ENCODE data around the gene ASMTL.
"Not testable (repeated sequence)": the region's sequence is repeated elsewhere in the genome, so short reads cannot be mapped to it uniquely, and the experiment has no call there.

The ASMTL gene

GRCh38 chrX:1434871-1435240, 17.9 kb downstream of the ASMTL start:
- no peak for DNase-seq (ENCODE audit: low read depth in 2 of 2)

DNA sequence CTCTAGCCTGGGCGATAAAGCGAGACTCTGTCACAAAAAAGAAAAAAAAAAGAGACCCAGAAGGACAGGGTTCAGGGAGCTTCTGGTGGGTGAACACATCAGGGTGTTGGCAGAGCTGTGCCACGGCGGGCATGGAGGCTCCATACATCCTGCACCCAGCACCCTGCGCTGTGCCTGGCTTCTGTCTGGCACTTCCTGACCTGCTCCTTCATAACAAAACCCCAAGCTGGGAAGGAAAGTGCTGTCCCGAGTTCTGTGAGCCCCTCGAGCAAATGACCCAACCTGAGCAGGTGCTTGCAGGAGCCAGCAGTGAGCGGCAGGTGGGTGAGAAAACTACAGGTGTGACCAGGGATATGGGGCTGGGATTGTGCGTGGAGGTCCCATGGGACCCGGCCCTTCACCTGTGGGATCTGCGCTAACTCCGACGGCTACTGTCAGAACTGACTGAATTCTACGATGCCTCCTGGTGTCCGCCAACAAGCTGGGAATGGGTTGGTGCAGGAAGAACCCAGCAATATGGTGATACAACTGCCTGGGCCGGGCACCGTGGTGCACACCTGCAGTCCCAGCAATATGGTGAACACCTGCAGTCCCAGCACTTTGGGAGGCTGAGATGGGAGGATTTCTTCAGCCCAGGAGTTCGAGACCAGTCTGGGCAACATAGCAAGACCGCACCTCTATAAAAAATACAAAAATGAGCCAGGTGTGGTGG, 18.9 kb downstream of the ASMTL start:
- DNase-seq (ENCODE audit: low read depth in 2 of 2) = no peak

GRCh38 chrX:1430451-1430850, 22.3 kb downstream of the ASMTL start:
- no peak for DNase-seq (ENCODE audit: low read depth in 2 of 2)

DNA sequence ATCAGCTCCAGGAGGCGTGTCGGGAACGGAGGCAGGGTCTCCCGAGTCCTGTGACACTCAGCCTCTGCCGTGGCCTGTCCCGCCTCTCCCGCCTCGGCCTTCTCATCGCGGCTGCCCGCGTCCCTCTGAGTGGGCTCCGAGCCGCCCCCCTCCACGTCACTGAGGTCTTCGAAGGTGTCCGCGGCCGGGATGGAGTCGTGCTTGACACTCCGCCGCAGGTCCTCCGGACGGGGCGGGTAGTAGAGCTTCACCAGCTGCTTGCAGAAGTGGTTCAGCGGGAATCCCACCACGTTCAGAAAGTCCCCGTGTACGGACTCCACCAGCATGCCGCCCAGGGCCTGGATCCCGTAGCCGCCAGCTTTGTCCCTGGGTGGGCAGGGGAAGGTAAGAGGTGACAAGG, 25.0 kb downstream of the ASMTL start:
- DNase-seq (ENCODE audit: low read depth in 2 of 2) = no peak

DNA sequence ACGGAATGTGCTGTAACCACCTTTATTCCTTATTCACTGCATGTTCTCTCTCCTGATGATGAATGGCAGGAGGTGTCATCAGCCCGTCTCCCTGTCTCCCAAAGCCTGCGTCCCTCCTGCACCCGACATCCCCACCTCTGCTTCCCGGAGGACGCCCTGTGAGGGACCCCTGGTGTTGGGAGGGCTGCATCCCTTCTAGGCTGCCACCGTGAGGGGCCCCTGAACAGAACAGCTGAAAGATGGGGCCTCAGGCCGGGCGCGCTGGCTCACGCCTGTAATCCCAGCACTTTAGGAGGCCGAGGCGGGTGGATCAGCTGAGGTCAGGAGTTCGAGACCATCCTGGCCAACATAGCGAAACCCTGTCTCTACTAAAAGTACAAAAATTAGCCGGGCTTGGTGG, 26.4 kb downstream of the ASMTL start:
- not testable (repeated sequence) for DNase-seq (ENCODE audit: low read depth in 2 of 2)

DNA sequence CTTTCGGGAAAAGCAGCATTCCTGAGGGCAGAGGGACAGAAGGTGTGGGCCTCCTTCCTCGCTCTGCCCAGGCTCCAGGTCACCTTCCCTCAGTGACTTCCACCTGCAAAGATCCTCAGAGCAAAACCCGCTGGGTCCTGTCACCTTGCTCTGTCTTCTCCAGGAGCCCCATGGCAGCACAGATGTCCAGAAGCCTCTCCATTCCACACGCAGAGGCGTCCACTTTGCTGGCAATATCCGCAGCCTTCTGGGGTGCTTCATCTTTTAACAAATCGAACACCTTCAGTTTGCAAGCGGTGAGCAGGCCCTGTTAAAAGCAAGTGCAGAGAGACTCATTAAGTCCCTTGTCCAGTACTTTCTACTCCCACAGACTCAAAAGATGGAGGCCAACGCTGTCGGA, 27.3 kb downstream of the ASMTL start:
- no peak for DNase-seq (ENCODE audit: low read depth in 2 of 2)

DNA sequence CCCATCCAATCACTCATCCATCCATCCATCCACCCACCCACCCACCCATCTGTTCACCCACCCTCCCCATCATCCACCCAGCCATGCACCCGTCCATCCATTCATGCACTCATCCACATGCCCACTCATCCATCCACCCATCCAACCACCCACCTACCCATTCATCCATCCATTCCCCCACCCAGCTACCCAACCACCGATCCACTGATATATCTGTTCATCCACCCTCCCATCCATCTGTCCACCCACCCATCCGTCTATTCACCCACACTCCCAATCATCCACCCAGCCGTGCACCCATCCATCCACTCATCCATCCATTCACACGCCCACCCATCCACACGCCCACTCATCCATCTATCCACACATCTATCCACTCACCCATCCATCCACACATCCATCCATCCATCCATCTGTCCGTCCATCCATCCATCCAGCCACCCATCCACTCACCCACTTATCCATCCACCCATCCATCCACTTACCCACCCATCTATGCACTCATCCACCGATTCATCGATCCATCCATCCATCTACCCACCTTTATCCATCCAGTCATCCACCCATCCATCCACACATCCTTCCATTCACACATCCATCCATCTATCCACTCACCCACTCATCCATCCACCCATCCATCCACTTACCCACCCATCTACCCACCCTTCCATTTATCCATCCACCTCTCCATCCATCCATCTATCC, 28.4 kb downstream of the ASMTL start:
- no peak for DNase-seq (ENCODE audit: low read depth in 2 of 2)

- no peak for DNase-seq (ENCODE audit: low read depth in 2 of 2)
Observed at GRCh38 chrX:1423215-1423614, 29.5 kb downstream of the ASMTL start.

GRCh38 chrX:1422135-1422465, 30.6 kb downstream of the ASMTL start:
- DNase-seq (ENCODE audit: low read depth in 2 of 2) = no peak

- no peak for DNase-seq (ENCODE audit: low read depth in 2 of 2)
Observed at GRCh38 chrX:1421433-1422134, 31.1 kb downstream of the ASMTL start.

DNA sequence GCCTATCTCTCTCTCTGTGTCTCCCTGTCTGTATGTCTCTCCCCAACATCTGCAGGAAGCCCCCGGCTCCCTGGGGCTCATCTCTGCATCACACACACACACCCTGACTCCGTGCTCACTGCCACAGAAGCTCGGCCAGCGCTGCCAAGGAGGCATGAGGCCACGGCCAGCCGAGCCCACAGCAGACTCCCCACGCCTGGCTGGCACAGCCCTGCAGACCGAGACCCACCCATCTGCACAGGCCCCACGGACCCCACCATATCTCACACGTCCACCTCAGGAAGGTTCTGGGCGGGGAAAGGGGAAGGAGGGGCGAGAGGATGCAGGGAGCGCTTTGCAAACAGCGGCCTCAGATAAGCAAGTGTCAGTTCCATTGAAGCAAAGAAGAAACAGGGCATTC, 32.3 kb downstream of the ASMTL start:
- DNase-seq (ENCODE audit: low read depth in 2 of 2) = no peak

DNA sequence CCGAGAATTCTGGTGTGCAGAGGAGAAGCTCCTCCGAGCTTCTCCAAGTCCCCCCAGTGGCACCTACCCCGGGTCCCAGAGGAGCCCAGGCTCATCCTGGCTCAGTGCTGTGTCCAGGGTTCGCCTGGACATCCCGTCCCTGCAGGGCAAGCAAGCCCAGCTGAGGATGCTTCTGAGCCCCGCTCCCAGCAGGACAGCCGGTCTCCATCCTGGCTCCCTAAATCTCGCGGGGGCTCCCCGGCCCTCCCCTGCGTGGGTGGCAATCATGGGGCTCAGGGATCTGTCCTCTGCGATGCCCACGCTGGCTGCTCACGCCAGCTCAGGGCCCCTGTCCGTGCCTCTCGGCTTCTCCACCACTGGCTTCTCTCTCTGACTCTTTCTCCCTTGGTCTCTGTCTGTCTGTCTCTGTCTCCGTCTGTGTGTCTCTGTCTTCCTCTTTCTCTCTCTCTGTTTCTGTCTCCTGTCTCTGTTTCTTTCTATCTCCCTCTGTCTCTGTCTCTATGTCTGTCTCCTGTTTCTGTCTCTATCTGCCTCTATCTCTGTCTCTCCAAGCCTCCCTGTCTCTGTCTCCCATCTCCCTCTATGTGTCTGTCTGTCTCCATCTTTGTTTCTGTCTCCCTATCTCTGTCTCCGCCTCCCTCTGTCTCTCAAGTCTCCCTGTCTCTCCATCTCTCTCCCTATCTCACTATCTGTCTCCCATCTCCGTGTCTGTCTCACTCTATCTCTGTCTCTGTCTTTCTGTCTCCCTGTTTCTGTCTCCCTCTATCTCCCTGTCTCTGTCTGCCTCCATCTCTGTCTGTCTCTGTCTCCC, 33.0 kb downstream of the ASMTL start:
- no peak for DNase-seq (ENCODE audit: low read depth in 2 of 2)

DNA sequence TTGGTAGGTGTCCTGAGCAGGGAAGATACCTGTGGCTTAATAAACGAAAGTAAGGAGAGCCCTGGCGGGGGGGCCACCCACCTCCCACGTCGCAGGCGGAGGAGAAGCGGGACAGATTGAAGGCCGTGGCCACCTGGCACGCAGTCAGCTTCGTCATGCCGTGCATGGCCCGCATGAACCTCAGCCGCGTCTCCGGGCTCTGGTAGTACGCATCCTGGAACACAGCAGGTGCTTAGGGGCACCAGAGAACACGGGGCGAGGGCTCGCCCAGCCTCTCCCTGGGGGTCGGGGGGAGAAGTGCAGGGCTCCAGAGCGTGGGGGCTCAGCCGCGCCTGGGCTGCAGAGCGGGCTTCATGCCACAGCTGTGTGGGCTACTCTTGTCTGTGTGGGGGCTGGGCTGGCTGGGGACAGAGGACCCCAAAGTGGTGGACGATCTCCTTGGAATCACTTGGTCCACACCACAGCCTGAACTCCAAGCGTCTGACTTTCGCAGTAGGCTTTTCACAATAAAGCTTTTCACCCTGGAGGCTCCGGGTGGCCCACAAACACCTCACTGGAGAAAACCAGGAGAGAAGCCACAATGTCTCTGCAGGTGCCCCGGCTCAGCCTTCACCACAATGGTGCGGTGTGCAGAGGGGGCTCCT, 33.7 kb downstream of the ASMTL start:
- no peak for DNase-seq (ENCODE audit: low read depth in 2 of 2)

DNA sequence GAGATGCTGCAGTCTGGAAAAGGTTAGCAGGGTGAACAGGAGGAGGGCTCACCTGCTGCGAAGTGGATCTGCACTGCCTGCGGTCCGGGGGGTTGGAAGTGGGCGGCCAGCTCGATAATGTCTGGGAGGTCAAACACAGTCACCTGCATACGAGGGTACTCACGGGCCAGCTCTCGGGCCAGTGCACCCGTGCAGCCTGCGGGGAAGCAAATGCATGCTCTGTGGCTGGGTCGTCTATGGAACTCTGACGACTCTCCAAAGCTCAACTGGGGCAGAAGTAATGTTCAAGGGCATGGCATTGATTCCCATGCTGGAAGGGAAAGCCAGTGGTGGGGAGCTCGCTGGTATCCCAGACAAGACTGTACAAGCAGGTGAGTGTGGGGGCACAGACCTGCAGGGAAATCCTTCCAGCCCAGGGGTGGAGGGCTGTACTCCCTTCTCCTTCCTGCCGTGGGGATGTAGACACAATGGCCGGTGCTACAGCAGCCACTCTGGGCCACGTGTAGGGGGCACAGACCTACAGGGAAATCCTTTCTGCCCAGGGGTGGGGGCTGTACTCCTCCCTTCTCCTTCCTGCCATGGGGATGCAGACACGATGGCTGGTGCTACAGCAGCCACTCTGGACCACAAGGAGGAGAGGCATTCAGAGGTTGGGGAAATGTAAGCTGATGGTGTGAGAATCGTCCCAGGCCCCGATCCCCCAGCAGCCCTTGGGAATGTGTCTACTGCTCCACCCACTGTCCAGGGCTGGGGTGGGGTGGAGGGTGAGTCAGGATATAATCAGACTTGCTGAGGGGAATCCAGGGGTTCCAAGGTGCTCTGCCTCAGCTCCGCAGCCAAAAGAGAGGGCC, 34.6 kb downstream of the ASMTL start:
- DNase-seq (ENCODE audit: low read depth in 2 of 2) = no peak

- no peak for DNase-seq (ENCODE audit: low read depth in 2 of 2)
Observed at GRCh38 chrX:1416965-1417760, 35.5 kb downstream of the ASMTL start.

GRCh38 chrX:1416327-1416784, 36.4 kb downstream of the ASMTL start:
- no peak for DNase-seq (ENCODE audit: low read depth in 2 of 2)

DNA sequence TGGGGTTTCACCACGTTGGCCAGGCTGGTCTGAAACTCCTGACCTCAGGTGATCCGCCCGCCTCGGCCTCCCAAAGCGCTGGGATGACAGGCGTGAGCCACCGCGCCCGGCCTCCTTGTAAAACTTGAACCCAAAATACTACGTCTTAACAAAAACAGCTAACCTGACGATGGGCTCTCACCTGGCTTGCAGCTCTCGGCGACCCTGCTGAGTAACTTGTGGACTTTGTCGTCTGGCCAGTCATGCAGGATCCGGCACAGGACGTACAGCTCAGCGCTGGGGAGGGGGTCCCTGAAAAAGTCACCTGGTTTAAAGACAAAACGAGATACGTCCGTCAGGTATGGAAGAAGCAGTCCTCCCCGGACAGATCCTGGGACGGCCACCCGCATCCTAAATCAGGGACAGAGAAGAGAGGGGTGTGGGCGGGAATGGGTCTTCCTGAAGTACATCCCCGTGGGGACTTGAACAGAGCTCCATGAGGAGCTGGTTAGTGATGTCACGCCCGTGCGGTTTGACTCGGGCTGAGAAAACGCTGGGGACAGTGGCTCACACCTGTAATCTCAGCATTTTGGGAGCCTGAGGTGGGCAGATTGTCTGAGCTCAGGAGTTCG, 40.1 kb downstream of the ASMTL start:
- no peak for DNase-seq (ENCODE audit: low read depth in 2 of 2)

DNA sequence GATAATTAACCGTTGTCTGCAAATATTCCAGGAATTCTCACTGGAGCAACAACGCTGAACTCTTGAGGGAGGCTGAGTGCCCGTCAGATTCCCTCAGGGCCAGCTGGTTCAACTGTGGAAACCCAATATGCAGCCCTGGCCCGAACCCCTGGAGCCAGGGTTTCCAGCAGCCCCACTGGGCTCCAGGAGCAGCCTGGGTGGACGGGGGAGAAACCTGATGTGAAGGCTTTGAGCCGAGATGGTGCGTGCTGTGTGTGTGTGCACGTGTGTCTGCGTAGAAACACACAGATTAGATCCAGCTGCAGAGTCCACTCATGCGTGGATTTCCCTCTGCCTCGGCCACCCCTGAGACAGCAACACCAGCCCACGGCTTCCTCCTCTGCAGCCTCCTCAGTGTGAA, 41.4 kb downstream of the ASMTL start:
- DNase-seq (ENCODE audit: low read depth in 2 of 2) = no peak

DNA sequence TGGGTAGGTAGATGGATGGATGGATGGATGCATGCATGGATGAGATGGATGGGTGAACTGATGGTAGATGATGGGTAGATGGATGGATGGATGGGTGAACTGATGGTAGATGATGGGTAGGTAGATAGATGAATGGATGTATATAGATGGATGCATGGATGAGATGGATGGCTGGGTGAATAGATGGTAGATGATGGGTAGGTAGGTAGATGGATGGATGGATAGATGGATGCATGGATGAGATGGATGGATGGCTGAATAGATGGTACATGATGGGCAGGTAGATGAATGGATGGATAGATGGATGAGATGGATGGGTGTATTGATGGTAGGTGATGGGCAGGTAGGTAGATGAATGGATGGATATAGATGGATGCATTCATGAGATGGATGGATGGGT, 45.7 kb downstream of the ASMTL start:
- DNase-seq (ENCODE audit: low read depth in 2 of 2) = no peak

DNA sequence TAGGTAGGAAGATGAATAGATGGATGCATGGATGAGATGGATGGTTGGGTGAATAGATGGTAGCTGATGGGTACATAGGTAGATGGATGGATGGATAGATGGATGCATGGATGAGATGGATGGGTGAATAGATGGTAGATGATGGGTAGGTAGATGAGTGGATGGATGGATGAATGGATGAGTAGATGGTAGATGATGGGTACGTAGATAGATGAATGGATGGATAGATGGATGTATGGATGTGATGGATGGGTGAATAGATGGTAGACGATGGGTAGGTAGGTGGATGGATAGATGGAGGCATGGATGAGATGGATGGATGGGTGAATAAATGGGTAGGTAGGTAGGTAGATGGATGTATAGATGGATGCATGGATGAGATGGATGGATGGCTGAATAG, 46.9 kb downstream of the ASMTL start:
- not testable (repeated sequence) for DNase-seq (ENCODE audit: low read depth in 2 of 2)

Measured in stimulated activated CD4-positive, alpha-beta T cell treated with anti-CD3 and anti-CD28 coated beads, Interleukin-15, amount 100 ng/mL, for 48 hours (primary cell).